Fibroblast of villous mesenchyme (primary cell): ENCODE measurements around the gene FKBP2. TPM values are rescaled to one million over a fixed set of nuclear protein-coding genes. Genes with fewer than 3 reads are reported as not detected.

Experiments used
- DNase-seq: peaks from one replicate; pipeline ENCODE4 v3.0.0-alpha.2; 2010; ENCODE audit warnings: low read depth
- H3K4me3 ChIP-seq: 2 replicates; pipeline ENCODE4 v1.5.1; 2011; ENCODE audit warnings: low read depth, mild to moderate bottlenecking, low read length
- CTCF ChIP-seq: IDR thresholded peaks from 2 replicates; pipeline ENCODE4 v1.5.1; 2012; ENCODE audit warnings: low read depth, mild to moderate bottlenecking, low read length; ENCODE audit not compliant: insufficient read depth
- total RNA-seq: library from RNA; depleted of rRNA; stranded (reverse); fragments of >200 nt; gene quantifications from 2 replicates; pipeline ENCODE4 v1.2.3, GENCODE V29; 2012

FKBP2 gene
- total RNA-seq, 1 donor: 47.5 TPM

GRCh38 chr11:64287676-64288352 lies 46.9 kb downstream of the FKBP2 start:
- no peak for DNase-seq
- H3K4me3 ChIP-seq: no peak overlapping the region
- no peak for TF ChIP-seq CTCF

- DNase-seq: no peak
- H3K4me3 ChIP-seq: no peak overlapping the region
- TF ChIP-seq CTCF: no peak
These were observed 47.5 kb downstream of the FKBP2 start for GRCh38 chr11:64288353-64288750.

- no peak for DNase-seq
- no peak for TF ChIP-seq CTCF
- H3K4me3 ChIP-seq: no peak overlapping the region
These were observed 48.2 kb downstream of the FKBP2 start for GRCh38 chr11:64289002-64289564.

- no peak for DNase-seq
- H3K4me3 ChIP-seq: no peak overlapping the region
- TF ChIP-seq CTCF: no peak
These were observed 49.7 kb downstream of the FKBP2 start for GRCh38 chr11:64290352-64291261.

GRCh38 chr11:64291262-64291751 lies 50.4 kb downstream of the FKBP2 start, which contains the start of gene KCNK4:
KCNK4 (plus strand) TSS chr11:64291302; CDS start chr11:64293019, 1,717 bp downstream.
- no peak for DNase-seq
- H3K4me3 ChIP-seq: no peak within 1 kb of the TSS
- no peak for TF ChIP-seq CTCF

- H3K4me3 ChIP-seq: peak overlapping the region; percentile 23
- no peak for TF ChIP-seq CTCF
- no peak for DNase-seq
These were observed 51.0 kb downstream of the FKBP2 start for GRCh38 chr11:64291752-64292459.
